Uterus (tissue), 4 donors: ENCODE results near the gene COL9A3. TPM values are rescaled to one million over a fixed set of nuclear protein-coding genes. Genes with fewer than 3 reads are reported as not detected.

Experiments
- DNase-seq, 2 donors: peaks; one replicate each; pipeline ENCODE4 v3.0.0-alpha.2; 2019 to 2020
- H3K27ac ChIP-seq, 2 donors: fragments of 200-600 bp; sonication (generic); 1 replicate in 1 of 2; 2 replicates in 1 of 2; pipeline ENCODE4 v1.5.1; 2016 to 2018
- H3K27me3 ChIP-seq, 2 donors: fragments of 200-600 bp; sonication (generic); one replicate each; pipeline ENCODE4 v1.5.1; 2018 to 2019; ENCODE audit warnings: control low read depth in 1 of 2
- H3K36me3 ChIP-seq, 2 donors: fragments of 200-600 bp; sonication (generic); one replicate each; pipeline ENCODE4 v1.5.1; 2019; ENCODE audit warnings: control low read depth in 1 of 2
- H3K4me1 ChIP-seq, 2 donors: fragments of 200-600 bp; sonication (generic); one replicate each; pipeline ENCODE4 v1.5.1; 2018 to 2019; ENCODE audit warnings: control low read depth in 1 of 2
- H3K4me3 ChIP-seq, 2 donors: fragments of 200-600 bp; sonication (generic); 1 replicate in 1 of 2; 2 replicates in 1 of 2; pipeline ENCODE4 v1.5.1; 2018 to 2019; ENCODE audit warnings: mild to moderate bottlenecking in 1 of 2
- H3K9me3 ChIP-seq, 2 donors: fragments of 200-600 bp; sonication (generic); one replicate each; pipeline ENCODE4 v1.5.1; 2019; ENCODE audit warnings: control low read depth in 1 of 2
- CTCF ChIP-seq, 4 experiments: fragments of 200-600 bp in 2 of 4; fragments of 450-650 bp in 2 of 4; sonication (generic) in 2 of 4; IDR thresholded peaks; one replicate each; pipeline ENCODE4 v1.5.1; 2016 to 2019; ENCODE audit warnings: antibody characterized with exemption in 4 of 4, mild to moderate bottlenecking in 2 of 4, moderate library complexity in 1 of 4
- POLR2A ChIP-seq, 2 donors: fragments of 450-650 bp; IDR thresholded peaks; one replicate each; pipeline ENCODE4 v1.6.1; 2016; ENCODE audit warnings: antibody characterized with exemption in 2 of 2, mild to moderate bottlenecking in 1 of 2, moderate library complexity in 1 of 2
- intact Hi-C: fragments of 100-400 bp; cut with DNase I; formaldehyde crosslinking; loops from one replicate; pipeline ENCODE4 v1.15.1; 2023; ENCODE audit warnings: low total_unique reads
- total RNA-seq, 4 donors: library from RNA; depleted of rRNA in 3 of 4; stranded (reverse); fragments of >200 nt in 3 of 4; gene quantifications; one replicate each; pipeline versions ENCODE4 v1.1.0 to v1.2.4, GENCODE V29; 2014 to 2023
- donor health status: DM: yes; HTN: yes; CAD: no.

The COL9A3 gene
- total RNA-seq, 4 donors from 2014 or later, result 0.59 to 75.4 (median 16.3) TPM

DNA sequence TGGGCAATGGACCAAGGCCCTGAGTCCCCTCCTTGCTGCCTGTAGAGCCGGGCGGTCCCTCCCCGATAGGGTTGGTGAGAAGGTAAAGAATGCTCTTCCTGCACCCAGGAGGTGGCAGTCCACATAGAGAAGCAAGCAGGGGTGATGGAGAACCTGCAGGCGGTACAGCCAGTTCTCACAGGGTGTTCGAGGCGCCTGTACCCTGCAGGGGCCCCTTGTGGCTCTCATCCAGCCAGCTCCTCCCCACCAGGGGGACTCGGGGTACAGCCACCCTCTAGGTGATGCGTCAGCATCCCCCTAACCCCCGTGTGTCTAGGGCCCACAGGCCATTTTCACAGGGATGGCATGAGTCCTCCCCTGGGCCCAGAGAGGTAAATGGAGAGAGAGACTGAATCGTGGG lies 5.1 kb upstream of the COL9A3 start:
- intact Hi-C loops, result no loop called here
- Histone ChIP-seq H3K27me3 (peaks cover 11 to 14% of the 10 kb centered on the region in 2 donors), H3K4me3 (no peak overlapping the region), H3K4me1 (peaks cover 0 to 30% of the 10 kb centered on the region in 2 donors), H3K9me3 (no peaks in the 10 kb centered on the region), H3K27ac (no peak overlapping the region), H3K36me3 (no peaks in the 10 kb centered on the region)
- no peak for DNase-seq
- TF ChIP-seq CTCF (IDR thresholded peaks at IDR 0.05) (no peak), POLR2A (IDR thresholded peaks at IDR 0.05) (no peak)

GRCh38 chr20:62812181-62812906 lies 4.5 kb upstream of the COL9A3 start:
- no peak for DNase-seq
- Histone ChIP-seq H3K27ac (no peak overlapping the region), H3K36me3 (no peaks in the 10 kb centered on the region), H3K4me3 (no peak overlapping the region), H3K9me3 (no peaks in the 10 kb centered on the region), H3K27me3 (peaks cover 11 to 16% of the 10 kb centered on the region in 2 donors), H3K4me1 (peaks cover 0 to 28% of the 10 kb centered on the region in 2 donors)
- TF ChIP-seq CTCF (IDR thresholded peaks at IDR 0.05), result no peak
- TF ChIP-seq POLR2A (IDR thresholded peaks at IDR 0.05), result no peak
- intact Hi-C loops, result no loop called here

DNA sequence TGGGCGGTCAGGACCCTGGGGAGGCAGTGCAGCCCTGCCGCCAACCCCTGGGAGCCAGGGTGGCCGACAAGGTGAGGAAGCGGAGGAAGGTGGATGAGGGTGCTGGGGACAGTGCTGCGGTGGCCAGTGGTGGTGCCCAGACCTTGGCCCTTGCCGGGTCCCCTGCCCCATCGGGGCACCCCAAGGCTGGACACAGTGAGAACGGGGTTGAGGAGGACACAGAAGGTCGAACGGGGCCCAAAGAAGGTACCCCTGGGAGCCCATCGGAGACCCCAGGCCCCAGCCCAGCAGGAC lies 4.0 kb upstream of the COL9A3 start:
- intact Hi-C loops, result no loop called here
- no peak for DNase-seq
- no peak overlapping the region for H3K27ac ChIP-seq
- H3K27me3 ChIP-seq, result peaks cover 11 to 22% of the 10 kb centered on the region in 2 donors
- no peak overlapping the region for H3K4me3 ChIP-seq
- TF ChIP-seq POLR2A (IDR thresholded peaks at IDR 0.05) (no peak), CTCF (IDR thresholded peaks at IDR 0.05) (no peak)
- H3K36me3 ChIP-seq, result no peaks in the 10 kb centered on the region
- H3K9me3 ChIP-seq, result no peaks in the 10 kb centered on the region
- peaks cover 0 to 30% of the 10 kb centered on the region in 2 donors for H3K4me1 ChIP-seq

GRCh38 chr20:62813588-62813987 lies 3.3 kb upstream of the COL9A3 start:
- no peak for DNase-seq
- H3K27ac ChIP-seq, result no peak overlapping the region
- H3K36me3 ChIP-seq, result no peaks in the 10 kb centered on the region
- H3K4me1 ChIP-seq, result peaks cover 0 to 32% of the 10 kb centered on the region in 2 donors
- no peaks in the 10 kb centered on the region for H3K9me3 ChIP-seq
- TF ChIP-seq CTCF (IDR thresholded peaks at IDR 0.05) (no peak), POLR2A (IDR thresholded peaks at IDR 0.05) (no peak)
- intact Hi-C loops, result no loop called here
- peaks cover 11 to 22% of the 10 kb centered on the region in 2 donors for H3K27me3 ChIP-seq
- H3K4me3 ChIP-seq, result no peak overlapping the region

DNA sequence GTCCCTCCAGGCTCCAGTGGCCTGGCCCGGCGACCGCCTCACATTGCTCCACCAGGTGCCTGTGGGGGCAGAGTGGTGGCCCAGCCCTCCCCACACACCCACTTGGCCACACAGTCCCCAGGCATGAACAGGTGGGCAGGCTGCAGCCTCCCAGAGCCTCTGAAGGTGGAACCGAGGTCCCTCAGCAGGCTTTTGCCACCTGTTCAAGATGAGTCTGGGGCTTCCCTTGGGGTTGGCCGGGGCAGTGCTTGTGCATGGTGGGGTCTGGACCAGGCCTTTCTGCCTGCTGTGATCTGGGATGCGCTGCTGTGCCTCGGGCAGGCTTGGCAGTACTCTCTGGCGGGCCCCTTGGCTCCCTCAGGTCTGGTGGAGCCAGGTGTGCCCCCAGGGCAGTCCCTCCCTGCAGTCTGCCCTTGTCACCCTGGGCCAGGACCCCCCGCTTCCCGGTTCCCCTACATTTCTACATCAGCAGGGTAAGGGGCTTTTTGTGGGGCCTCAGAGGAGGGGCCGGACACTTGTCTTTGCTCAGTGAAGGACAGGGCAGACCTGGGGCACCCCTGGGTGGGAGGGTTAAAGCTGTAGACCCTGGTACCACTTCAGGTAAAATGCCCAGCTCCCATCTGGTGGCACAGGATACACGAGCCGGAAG lies 2.7 kb upstream of the COL9A3 start:
- Histone ChIP-seq H3K4me1 (peaks cover 0 to 38% of the 10 kb centered on the region in 2 donors), H3K36me3 (no peaks in the 10 kb centered on the region), H3K9me3 (no peaks in the 10 kb centered on the region), H3K4me3 (no peak overlapping the region), H3K27ac (no peak overlapping the region), H3K27me3 (peaks cover 11 to 22% of the 10 kb centered on the region in 2 donors)
- intact Hi-C loops, result no loop called here
- no peak for DNase-seq
- TF ChIP-seq POLR2A (IDR thresholded peaks at IDR 0.05), result no peak
- TF ChIP-seq CTCF (IDR thresholded peaks at IDR 0.05), result no peak
